Stimulated activated CD8-positive, alpha-beta memory T cell treated with anti-CD3 and anti-CD28 coated beads, Interleukin-7, amount 100 ng/mL, for 4 hours (primary cell): ENCODE measurements around the gene LGR4.
"Not testable (repeated sequence)": the region's sequence is repeated elsewhere in the genome, so short reads cannot be mapped to it uniquely, and the experiment has no call there.

Source experiments
- DNase-seq, 2 donors: peaks; one replicate each; pipeline ENCODE4 v3.0.0-alpha.2; 2020; ENCODE audit warnings: low read depth in 2 of 2

LGR4 gene

GRCh38 chr11:27348340-27348873, 124.2 kb downstream of the LGR4 start:
- DNase-seq, result no peak

GRCh38 chr11:27347359-27348339, 124.9 kb downstream of the LGR4 start:
- no peak for DNase-seq

GRCh38 chr11:27339941-27340340, 132.6 kb downstream of the LGR4 start:
- no peak for DNase-seq

- DNase-seq, result not testable (repeated sequence)
Measured at GRCh38 chr11:27334764-27335163, 137.8 kb downstream of the LGR4 start.

GRCh38 chr11:27331981-27332380, 140.6 kb downstream of the LGR4 start:
- no peak for DNase-seq

GRCh38 chr11:27330633-27331270, 141.8 kb downstream of the LGR4 start:
- DNase-seq, result no peak

GRCh38 chr11:27329867-27330632, 142.5 kb downstream of the LGR4 start:
- DNase-seq, result no peak

GRCh38 chr11:27328614-27329013, 144.0 kb downstream of the LGR4 start:
- no peak for DNase-seq

GRCh38 chr11:27327064-27327463, 145.5 kb downstream of the LGR4 start:
- not testable (repeated sequence) for DNase-seq

GRCh38 chr11:27322196-27322595, 150.4 kb downstream of the LGR4 start:
- DNase-seq, result not testable (repeated sequence)

- DNase-seq, result not testable (repeated sequence)
Measured at GRCh38 chr11:27321340-27321739, 151.2 kb downstream of the LGR4 start.

- no peak for DNase-seq
Measured at GRCh38 chr11:27319072-27319471, 153.5 kb downstream of the LGR4 start.

- no peak for DNase-seq
Measured at GRCh38 chr11:27317751-27318150, 154.8 kb downstream of the LGR4 start.
